ENCODE data around the gene PITPNM3.

The PITPNM3 gene

GRCh38 chr17:6449307-6449706 lies 107.0 kb downstream of the PITPNM3 start:
- DNase-seq (ENCODE audit: extremely low read depth in 1 of 2, low read depth in 1 of 2): no peak

- DNase-seq (ENCODE audit: extremely low read depth in 1 of 2, low read depth in 1 of 2): no peak
Observed at GRCh38 chr17:6448473-6448872, 107.9 kb downstream of the PITPNM3 start.

GRCh38 chr17:6446516-6447100 lies 109.7 kb downstream of the PITPNM3 start:
- DNase-seq (ENCODE audit: extremely low read depth in 1 of 2, low read depth in 1 of 2): no peak

- no peak for DNase-seq (ENCODE audit: extremely low read depth in 1 of 2, low read depth in 1 of 2)
Observed at GRCh38 chr17:6444571-6445335, 111.6 kb downstream of the PITPNM3 start.

- peak; percentile 73 to 88 for DNase-seq (ENCODE audit: extremely low read depth in 1 of 2, low read depth in 1 of 2)
Observed at GRCh38 chr17:6443692-6444570, 112.4 kb downstream of the PITPNM3 start, which contains the start of gene PIMREG. PIMREG (plus strand) TSS chr17:6444455; CDS start chr17:6445111, 656 bp downstream.

GRCh38 chr17:6442775-6443174 lies 113.6 kb downstream of the PITPNM3 start:
- no peak for DNase-seq (ENCODE audit: extremely low read depth in 1 of 2, low read depth in 1 of 2)

- DNase-seq (ENCODE audit: extremely low read depth in 1 of 2, low read depth in 1 of 2): no peak
Observed at GRCh38 chr17:6439951-6440350, 116.4 kb downstream of the PITPNM3 start.

- DNase-seq (ENCODE audit: extremely low read depth in 1 of 2, low read depth in 1 of 2): no peak
Observed at GRCh38 chr17:6437956-6438355, 118.4 kb downstream of the PITPNM3 start.

- no peak for DNase-seq (ENCODE audit: extremely low read depth in 1 of 2, low read depth in 1 of 2)
Observed at GRCh38 chr17:6437466-6437865, 118.9 kb downstream of the PITPNM3 start.

- peak; percentile 18 to 46 for DNase-seq (ENCODE audit: extremely low read depth in 1 of 2, low read depth in 1 of 2)
Observed at GRCh38 chr17:6435968-6436367, 120.4 kb downstream of the PITPNM3 start.

GRCh38 chr17:6435051-6435450 lies 121.3 kb downstream of the PITPNM3 start, which contains the start of gene AIPL1:
AIPL1 (minus strand) TSS chr17:6435121; CDS start chr17:6435104, 17 bp downstream.
- no peak for DNase-seq (ENCODE audit: extremely low read depth in 1 of 2, low read depth in 1 of 2)

GRCh38 chr17:6430769-6431168 lies 125.6 kb downstream of the PITPNM3 start:
- DNase-seq (ENCODE audit: extremely low read depth in 1 of 2, low read depth in 1 of 2): no peak

GRCh38 chr17:6429266-6429665 lies 127.1 kb downstream of the PITPNM3 start:
- DNase-seq (ENCODE audit: extremely low read depth in 1 of 2, low read depth in 1 of 2): no peak

- DNase-seq (ENCODE audit: extremely low read depth in 1 of 2, low read depth in 1 of 2): no peak
Observed at GRCh38 chr17:6428207-6428965, 128.0 kb downstream of the PITPNM3 start.

GRCh38 chr17:6427279-6427781 lies 129.0 kb downstream of the PITPNM3 start:
- no peak for DNase-seq (ENCODE audit: extremely low read depth in 1 of 2, low read depth in 1 of 2)

GRCh38 chr17:6426356-6427101 lies 129.8 kb downstream of the PITPNM3 start:
- DNase-seq (ENCODE audit: extremely low read depth in 1 of 2, low read depth in 1 of 2): no peak

GRCh38 chr17:6425407-6425806 lies 130.9 kb downstream of the PITPNM3 start:
- DNase-seq (ENCODE audit: extremely low read depth in 1 of 2, low read depth in 1 of 2): no peak

GRCh38 chr17:6423931-6424330 lies 132.4 kb downstream of the PITPNM3 start:
- DNase-seq (ENCODE audit: extremely low read depth in 1 of 2, low read depth in 1 of 2): no peak

- no peak for DNase-seq (ENCODE audit: extremely low read depth in 1 of 2, low read depth in 1 of 2)
Observed at GRCh38 chr17:6422654-6423241, 133.6 kb downstream of the PITPNM3 start.
